Adrenal gland (tissue), 12 donors: ENCODE data around the gene PRDM15. TPM values are rescaled to one million over a fixed set of nuclear protein-coding genes. Genes with fewer than 3 reads are reported as not detected.

Source experiments
- DNase-seq, 7 donors: peaks; one replicate each; pipeline ENCODE4 v3.0.0-alpha.2; 2019 to 2020
- H3K27ac ChIP-seq, 5 donors: fragments of 200-600 bp; sonication (generic) in 4 of 5; 1 replicate in 3 of 5; 2 replicates in 2 of 5; pipeline versions ENCODE4 v1.5.1 to v1.8.0; 2016 to 2020; ENCODE audit warnings: mild to moderate bottlenecking in 1 of 5
- H3K27me3 ChIP-seq: fragments of 200-600 bp; 2 replicates; pipeline ENCODE4 v1.8.0; 2021
- H3K36me3 ChIP-seq, 2 donors: fragments of 200-600 bp; replicated peaks in 1 of 2; 1 replicate in 1 of 2; 2 replicates in 1 of 2; pipeline versions ENCODE4 v1.5.1 to v1.8.0; 2018 to 2022
- H3K4me1 ChIP-seq, 2 donors: fragments of 200-600 bp; replicated peaks in 1 of 2; 1 replicate in 1 of 2; 2 replicates in 1 of 2; pipeline versions ENCODE4 v1.5.1 to v1.8.0; 2018 to 2021
- H3K4me3 ChIP-seq, 4 donors: fragments of 200-600 bp; sonication (generic) in 3 of 4; one replicate each; pipeline ENCODE4 v1.5.1; 2016 to 2018
- H3K9me3 ChIP-seq, 3 donors: fragments of 200-600 bp; sonication (generic) in 1 of 3; replicated peaks in 1 of 3; 1 replicate in 2 of 3; 2 replicates in 1 of 3; pipeline versions ENCODE4 v1.5.1 to v1.8.0; 2016 to 2021
- CTCF ChIP-seq, 6 experiments: fragments of 450-650 bp in 4 of 6; fragments of 200-600 bp in 2 of 6; sonication (generic) in 1 of 6; IDR thresholded peaks; 1 replicate in 5 of 6; 2 replicates in 1 of 6; pipeline versions ENCODE4 v1.5.1 to v1.8.0; 2016 to 2021; ENCODE audit warnings: antibody characterized with exemption in 6 of 6, mild to moderate bottlenecking in 2 of 6, moderate library complexity in 1 of 6
- POLR2A ChIP-seq, 2 donors: fragments of 450-650 bp; IDR thresholded peaks; one replicate each; pipeline ENCODE4 v1.6.1; 2017; ENCODE audit warnings: antibody characterized with exemption in 2 of 2, mild to moderate bottlenecking in 2 of 2, moderate library complexity in 1 of 2
- WGBS, 4 donors: extraction: QIAGEN DNeasy Blood & Tissue Kit in 2 of 4; methylation state at CpG; one replicate each; pipeline versions ENCODE4 v1.1.5 to v1.1.7; 2013 to 2017; 5-methylcytosine and 5-hydroxymethylcytosine counted together
- intact Hi-C, 2 donors: fragments of 100-400 bp; cut with DNase I; formaldehyde crosslinking; loops; one replicate each; pipeline versions ENCODE4 v1.14.1 to v1.15.0; 2022 to 2023
- polyA plus RNA-seq, 3 donors: library from polyadenylated mRNA; stranded (reverse); fragments of 200-250 nt in 2 of 3; fragments of 350-450 nt in 1 of 3; fragmentation: Illumina TruSeq in 1 of 3; extraction: RNeasy Lipid Tissue Mini Kit (QIAGEN cat#74804) in 1 of 3; gene quantifications; one replicate each; pipeline ENCODE4 v1.2.3, GENCODE V29; 2013 to 2014
- total RNA-seq, 9 donors: library from RNA; depleted of rRNA in 4 of 9; stranded (reverse); fragments of >200 nt in 4 of 9; fragments of 120-200 nt in 1 of 9; fragmentation: NEBNext Ultra II Directional in 1 of 9; extraction: Animal tissue kit (Norgen Biotek cat#: 25700) in 1 of 9; gene quantifications; one replicate each; pipeline versions ENCODE4 v1.1.0 to v1.2.4, GENCODE V29; 2013 to 2023
- donor health status: healthy with polysubstance abuse.
- donor health status: Bipolar disorder and iron deficiency.
- donor health status: DM: yes; HTN: yes; CAD: no.
- donor health status: DM: no; HTN: no; CAD: no.
- donor health status: DM: no; HTN: no; CAD: no.
- donor health status: DM: yes; HTN: yes; CAD: no.

The PRDM15 gene
- total and polyA plus RNA-seq, 12 donors, result 2.9 to 6.7 (median 4.0) TPM

- TF ChIP-seq POLR2A (IDR thresholded peaks at IDR 0.05), result no peak
- no peak for TF ChIP-seq CTCF (IDR thresholded peaks at IDR 0.05)
- Histone ChIP-seq H3K27me3 (no peaks in the 10 kb centered on the region), H3K4me3 (no peak overlapping the region), H3K36me3 (peaks cover 0 to 24% of the 10 kb centered on the region in 2 donors), H3K9me3 (no peaks in the 10 kb centered on the region), H3K4me1 (no peaks in the 10 kb centered on the region), H3K27ac (no peak overlapping the region)
- no peak for DNase-seq
- WGBS, 4 donors, result 89 to 96% (median 93%) methylated on average over 4 of the region's 4 CpGs
- intact Hi-C loops, result no loop called here
Observed at GRCh38 chr21:41861255-41861654, 17.9 kb downstream of the PRDM15 start.

DNA sequence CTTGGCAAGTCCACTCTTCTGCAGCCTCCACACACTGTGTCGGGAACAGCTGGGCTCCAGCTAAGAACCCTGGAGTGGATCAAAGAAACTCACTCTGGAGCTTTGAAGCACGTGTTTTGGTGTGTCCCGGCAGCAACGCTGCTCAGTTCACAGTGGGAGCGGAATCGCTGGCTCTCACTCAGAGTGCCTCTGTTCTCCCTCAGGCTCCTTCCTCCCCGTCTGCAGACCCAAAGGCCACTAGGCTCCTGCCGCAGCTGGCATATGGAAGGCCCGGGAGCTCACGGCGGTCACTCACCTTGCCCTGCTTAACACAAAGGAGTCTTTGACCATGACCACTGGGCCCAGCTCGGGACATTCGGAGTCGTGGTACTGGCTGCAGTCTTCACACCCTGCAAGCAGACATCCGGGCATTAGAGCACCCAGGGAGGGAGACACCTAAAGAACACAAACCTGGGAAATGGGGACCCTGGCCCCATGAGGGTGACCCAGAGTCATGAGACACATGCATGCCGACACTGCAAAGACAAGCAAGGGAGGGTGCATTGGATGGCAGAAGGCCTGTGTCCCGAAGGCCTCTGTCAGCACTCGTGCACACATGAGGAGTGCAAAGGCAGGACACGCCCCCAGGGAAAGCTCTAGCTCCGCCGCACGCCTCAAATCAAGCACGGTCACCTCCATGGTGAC, 19.7 kb downstream of the PRDM15 start:
- H3K4me3 ChIP-seq, result no peak overlapping the region
- no peaks in the 10 kb centered on the region for H3K27me3 ChIP-seq
- no peaks in the 10 kb centered on the region for H3K9me3 ChIP-seq
- H3K4me1 ChIP-seq, result no peaks in the 10 kb centered on the region
- no peak for DNase-seq
- H3K36me3 ChIP-seq, result peaks cover 0 to 28% of the 10 kb centered on the region in 2 donors
- no peak for TF ChIP-seq POLR2A (IDR thresholded peaks at IDR 0.05)
- no peak for TF ChIP-seq CTCF (IDR thresholded peaks at IDR 0.05)
- intact Hi-C loops, result no loop called here
- 93 to 96% (median 94%) methylated on average over 14 to 23 of the region's 23 CpGs for WGBS, 4 donors
- no peak overlapping the region for H3K27ac ChIP-seq

DNA sequence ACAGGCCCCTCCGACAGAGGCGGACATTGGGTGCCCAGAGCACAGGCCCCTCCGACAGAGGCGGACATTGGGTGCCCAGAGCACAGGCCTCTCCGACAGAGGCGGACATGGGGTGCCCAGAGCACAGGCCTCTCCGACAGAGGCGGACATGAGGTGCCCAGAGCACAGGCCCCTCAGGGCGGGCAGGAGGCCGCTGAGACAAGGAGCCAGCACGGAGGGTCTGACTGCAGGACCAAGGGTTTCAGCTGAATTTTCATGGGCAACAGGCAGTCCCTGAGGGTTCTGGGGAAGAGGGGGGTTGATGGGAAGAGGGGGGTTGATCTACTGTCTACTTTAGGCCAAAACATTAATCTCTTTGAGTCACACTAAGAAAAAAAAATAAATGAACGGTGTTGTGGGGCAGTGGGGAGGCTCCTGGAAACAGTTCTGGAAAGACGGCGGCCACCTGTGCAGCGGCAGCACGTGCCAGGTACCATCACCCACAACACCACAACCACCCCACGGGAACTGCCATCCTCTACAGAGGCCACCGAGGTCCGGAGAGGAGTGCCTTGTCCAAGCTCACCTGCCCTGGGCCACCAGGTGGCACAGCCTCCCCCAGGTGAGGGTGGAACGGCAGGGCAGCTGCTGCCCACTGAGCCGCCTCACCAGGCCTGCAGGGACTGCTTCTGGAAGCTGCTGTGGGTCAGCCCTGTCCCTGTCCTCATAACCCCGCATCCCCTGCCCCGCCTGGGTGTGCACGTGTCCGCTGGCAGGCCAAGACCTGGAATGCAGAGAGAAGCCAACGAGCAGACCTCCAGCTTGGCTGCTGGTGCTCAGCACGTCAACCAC, 20.5 kb downstream of the PRDM15 start:
- Histone ChIP-seq H3K4me3 (no peak overlapping the region), H3K27ac (no peak overlapping the region), H3K9me3 (no peaks in the 10 kb centered on the region), H3K27me3 (no peaks in the 10 kb centered on the region), H3K4me1 (no peaks in the 10 kb centered on the region), H3K36me3 (peaks cover 0 to 30% of the 10 kb centered on the region in 2 donors)
- no peak for DNase-seq
- TF ChIP-seq POLR2A (IDR thresholded peaks at IDR 0.05), result no peak
- WGBS, 4 donors, result 94 to 97% (median 96%) methylated on average over 15 to 26 of the region's 27 CpGs
- intact Hi-C loops, result no loop called here

- Histone ChIP-seq H3K4me3 (no peak overlapping the region), H3K27me3 (no peaks in the 10 kb centered on the region), H3K9me3 (no peaks in the 10 kb centered on the region), H3K4me1 (no peaks in the 10 kb centered on the region), H3K36me3 (peaks cover 0 to 30% of the 10 kb centered on the region in 2 donors), H3K27ac (no peak overlapping the region)
- no peak for DNase-seq
- intact Hi-C loops, result no loop called here
- WGBS, 4 donors, result 93 to 98% (median 97%) methylated on average over 10 to 14 of the region's 14 CpGs
- TF ChIP-seq CTCF (IDR thresholded peaks at IDR 0.05) (no peak), POLR2A (IDR thresholded peaks at IDR 0.05) (no peak)
Observed at GRCh38 chr21:41857771-41858300, 21.3 kb downstream of the PRDM15 start.
